Osteocyte (in vitro differentiated cells): Measurements from ENCODE around the gene NCAM2. TPM values are rescaled to one million over a fixed set of nuclear protein-coding genes. Genes with fewer than 3 reads are reported as not detected.
A peak's percentile ranks its signal among the peaks of the same experiment; 100 is the strongest.

Experiments used
- DNase-seq: peaks from one replicate; pipeline ENCODE4 v3.0.0; 2021; ENCODE audit warnings: mixed read lengths; ENCODE audit not compliant: unreplicated experiment; ENCODE audit errors: extremely low spot score
- H3K27ac Mint-ChIP-seq: one replicate; pipeline ENCODE4 v1.8.0; 2021; ENCODE audit warnings: mild to moderate bottlenecking, mixed read lengths; ENCODE audit not compliant: unreplicated experiment
- H3K27me3 Mint-ChIP-seq: one replicate; pipeline ENCODE4 v1.8.0; 2021; ENCODE audit warnings: mixed read lengths; ENCODE audit not compliant: unreplicated experiment
- H3K36me3 Mint-ChIP-seq: one replicate; pipeline ENCODE4 v1.8.0; 2021; ENCODE audit warnings: mixed read lengths; ENCODE audit not compliant: unreplicated experiment
- H3K4me1 Mint-ChIP-seq: one replicate; pipeline ENCODE4 v1.8.0; 2021; ENCODE audit warnings: mixed read lengths; ENCODE audit not compliant: unreplicated experiment
- H3K4me3 Mint-ChIP-seq: one replicate; pipeline ENCODE4 v1.8.0; 2021; ENCODE audit warnings: mild to moderate bottlenecking, moderate library complexity, mixed read lengths; ENCODE audit not compliant: unreplicated experiment
- H3K9me3 Mint-ChIP-seq: one replicate; pipeline ENCODE4 v1.8.0; 2021; ENCODE audit warnings: mixed read lengths; ENCODE audit not compliant: unreplicated experiment
- total RNA-seq: library from RNA; stranded (reverse); gene quantifications from 2 replicates; pipeline ENCODE4 v1.2.1, GENCODE V29; 2021
- TF ChIP-seq, protein P1 (sequence below): fragments of 200-600 bp; sonication (generic); IDR thresholded peaks from 2 replicates; pipeline ENCODE4 v1.5.0; 2021; ENCODE audit warnings: antibody characterized with exemption, mild to moderate bottlenecking, moderate library complexity

NCAM2 gene
- total RNA-seq, 1 donor from 2014 or later = 121 TPM

GRCh38 chr21:21003701-21004100, 5.5 kb downstream of the NCAM2 start:
- no peaks in the 10 kb centered on the region for H3K9me3 Mint-ChIP-seq
- H3K4me3 Mint-ChIP-seq = no peak overlapping the region
- no peak overlapping the region for H3K27ac Mint-ChIP-seq
- no peak for DNase-seq
- no peaks in the 10 kb centered on the region for H3K27me3 Mint-ChIP-seq
- TF ChIP-seq, protein P1, sequence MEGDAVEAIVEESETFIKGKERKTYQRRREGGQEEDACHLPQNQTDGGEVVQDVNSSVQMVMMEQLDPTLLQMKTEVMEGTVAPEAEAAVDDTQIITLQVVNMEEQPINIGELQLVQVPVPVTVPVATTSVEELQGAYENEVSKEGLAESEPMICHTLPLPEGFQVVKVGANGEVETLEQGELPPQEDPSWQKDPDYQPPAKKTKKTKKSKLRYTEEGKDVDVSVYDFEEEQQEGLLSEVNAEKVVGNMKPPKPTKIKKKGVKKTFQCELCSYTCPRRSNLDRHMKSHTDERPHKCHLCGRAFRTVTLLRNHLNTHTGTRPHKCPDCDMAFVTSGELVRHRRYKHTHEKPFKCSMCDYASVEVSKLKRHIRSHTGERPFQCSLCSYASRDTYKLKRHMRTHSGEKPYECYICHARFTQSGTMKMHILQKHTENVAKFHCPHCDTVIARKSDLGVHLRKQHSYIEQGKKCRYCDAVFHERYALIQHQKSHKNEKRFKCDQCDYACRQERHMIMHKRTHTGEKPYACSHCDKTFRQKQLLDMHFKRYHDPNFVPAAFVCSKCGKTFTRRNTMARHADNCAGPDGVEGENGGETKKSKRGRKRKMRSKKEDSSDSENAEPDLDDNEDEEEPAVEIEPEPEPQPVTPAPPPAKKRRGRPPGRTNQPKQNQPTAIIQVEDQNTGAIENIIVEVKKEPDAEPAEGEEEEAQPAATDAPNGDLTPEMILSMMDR = peak; percentile 63
- H3K4me1 Mint-ChIP-seq = peaks cover 36% of the 10 kb centered on the region
- H3K36me3 Mint-ChIP-seq = no peaks in the 10 kb centered on the region

DNA sequence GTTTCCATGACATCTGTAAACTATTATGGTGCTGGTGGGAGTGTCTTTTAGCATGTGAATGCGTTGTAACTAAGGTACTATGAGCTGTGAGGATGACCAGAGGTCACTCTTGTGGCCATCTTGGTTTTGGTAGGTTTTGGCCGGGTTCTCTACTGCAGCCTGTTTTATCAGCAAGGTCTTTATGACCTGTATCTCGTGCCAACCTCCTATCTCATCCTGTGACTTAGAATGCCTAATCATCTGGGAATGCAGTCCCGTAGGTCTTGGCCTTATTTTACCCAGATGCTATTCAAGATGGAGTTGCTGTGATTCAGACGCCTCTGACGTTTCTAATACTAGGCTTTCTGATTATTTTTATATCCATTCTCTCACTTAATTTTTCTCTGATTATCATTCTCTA, 9.4 kb downstream of the NCAM2 start:
- H3K36me3 Mint-ChIP-seq = peaks cover 2% of the 10 kb centered on the region
- TF ChIP-seq, protein P1 = no peak
- peaks cover 3% of the 10 kb centered on the region for H3K4me1 Mint-ChIP-seq
- H3K27me3 Mint-ChIP-seq = no peaks in the 10 kb centered on the region
- H3K27ac Mint-ChIP-seq = no peak overlapping the region
- H3K9me3 Mint-ChIP-seq = no peaks in the 10 kb centered on the region
- no peak for DNase-seq
- H3K4me3 Mint-ChIP-seq = no peak overlapping the region

- H3K36me3 Mint-ChIP-seq = peaks cover 7% of the 10 kb centered on the region
- no peak for DNase-seq
- no peaks in the 10 kb centered on the region for H3K27me3 Mint-ChIP-seq
- no peaks in the 10 kb centered on the region for H3K9me3 Mint-ChIP-seq
- TF ChIP-seq, protein P1 = no peak
- H3K4me3 Mint-ChIP-seq = no peak overlapping the region
- H3K4me1 Mint-ChIP-seq = peaks cover 3% of the 10 kb centered on the region
- H3K27ac Mint-ChIP-seq = no peak overlapping the region
Observed at GRCh38 chr21:21010228-21010627, 12.0 kb downstream of the NCAM2 start.

- no peak for DNase-seq
- Mint-ChIP-seq H3K27me3 (no peaks in the 10 kb centered on the region), H3K4me1 (peaks cover 3% of the 10 kb centered on the region), H3K4me3 (no peak overlapping the region), H3K36me3 (peaks cover 7% of the 10 kb centered on the region), H3K9me3 (no peaks in the 10 kb centered on the region), H3K27ac (no peak overlapping the region)
- TF ChIP-seq, protein P1 = no peak
Observed at GRCh38 chr21:21010698-21011097, 12.5 kb downstream of the NCAM2 start.

DNA sequence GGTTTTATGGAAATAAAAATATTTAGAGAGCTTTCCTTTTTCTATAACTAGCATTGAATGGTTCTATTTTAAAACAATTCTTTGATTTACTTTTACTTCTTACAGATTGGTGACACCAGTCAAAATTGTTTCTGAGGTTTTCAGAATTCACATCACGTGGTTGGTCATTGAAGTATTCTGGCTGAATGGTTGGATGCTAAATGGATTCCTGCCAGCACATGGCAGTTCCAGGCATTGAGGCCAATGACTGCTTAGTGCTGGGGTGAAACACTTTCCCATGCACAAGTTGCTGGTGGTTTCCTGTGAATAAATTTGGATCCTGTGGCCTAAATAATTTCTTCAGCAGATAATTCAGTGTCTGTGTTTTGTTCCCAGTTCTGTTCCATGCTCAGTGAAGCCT, 20.6 kb downstream of the NCAM2 start:
- TF ChIP-seq, protein P1 = no peak
- Mint-ChIP-seq H3K36me3 (peaks cover 18% of the 10 kb centered on the region), H3K4me3 (no peak overlapping the region), H3K9me3 (no peaks in the 10 kb centered on the region), H3K27ac (no peak overlapping the region), H3K27me3 (no peaks in the 10 kb centered on the region), H3K4me1 (peaks cover 7% of the 10 kb centered on the region)
- DNase-seq = no peak
